ENCODE results near the gene USP40.

DNA sequence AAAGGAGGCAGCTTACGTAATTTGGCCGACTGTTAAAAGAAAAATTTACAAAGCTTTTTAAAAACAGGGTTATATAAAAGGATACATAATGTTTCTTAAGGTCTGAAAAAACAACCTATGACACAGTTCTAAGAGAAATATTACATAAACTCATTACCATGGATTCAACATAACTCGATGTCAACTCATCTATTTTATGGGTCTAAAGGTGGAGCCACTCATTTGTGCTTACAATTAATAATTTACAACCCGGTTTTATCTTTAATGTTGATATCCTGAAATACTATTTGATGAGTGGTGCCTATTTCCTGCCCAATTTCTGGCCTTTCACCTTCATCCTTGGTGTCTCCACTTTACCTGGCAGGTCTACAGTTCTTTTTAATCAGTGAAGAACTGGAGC lies 15.1 kb downstream of the USP40 start:
- TF ChIP-seq, protein P1, sequence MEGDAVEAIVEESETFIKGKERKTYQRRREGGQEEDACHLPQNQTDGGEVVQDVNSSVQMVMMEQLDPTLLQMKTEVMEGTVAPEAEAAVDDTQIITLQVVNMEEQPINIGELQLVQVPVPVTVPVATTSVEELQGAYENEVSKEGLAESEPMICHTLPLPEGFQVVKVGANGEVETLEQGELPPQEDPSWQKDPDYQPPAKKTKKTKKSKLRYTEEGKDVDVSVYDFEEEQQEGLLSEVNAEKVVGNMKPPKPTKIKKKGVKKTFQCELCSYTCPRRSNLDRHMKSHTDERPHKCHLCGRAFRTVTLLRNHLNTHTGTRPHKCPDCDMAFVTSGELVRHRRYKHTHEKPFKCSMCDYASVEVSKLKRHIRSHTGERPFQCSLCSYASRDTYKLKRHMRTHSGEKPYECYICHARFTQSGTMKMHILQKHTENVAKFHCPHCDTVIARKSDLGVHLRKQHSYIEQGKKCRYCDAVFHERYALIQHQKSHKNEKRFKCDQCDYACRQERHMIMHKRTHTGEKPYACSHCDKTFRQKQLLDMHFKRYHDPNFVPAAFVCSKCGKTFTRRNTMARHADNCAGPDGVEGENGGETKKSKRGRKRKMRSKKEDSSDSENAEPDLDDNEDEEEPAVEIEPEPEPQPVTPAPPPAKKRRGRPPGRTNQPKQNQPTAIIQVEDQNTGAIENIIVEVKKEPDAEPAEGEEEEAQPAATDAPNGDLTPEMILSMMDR (IDR thresholded peaks at IDR 0.05), result no peak
- TF ChIP-seq POLR2A (IDR thresholded peaks at IDR 0.05), result no peak
